ENCODE results near the gene POLE3.
"Not testable (repeated sequence)": the region's sequence is repeated elsewhere in the genome, so short reads cannot be mapped to it uniquely, and the experiment has no call there.

The POLE3 gene, protein sequence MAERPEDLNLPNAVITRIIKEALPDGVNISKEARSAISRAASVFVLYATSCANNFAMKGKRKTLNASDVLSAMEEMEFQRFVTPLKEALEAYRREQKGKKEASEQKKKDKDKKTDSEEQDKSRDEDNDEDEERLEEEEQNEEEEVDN

GRCh38 chr9:113410207-113410864 is at the start of gene POLE3, which contains the start of gene C9orf43:
Gene POLE3 (minus strand): TSS chr9:113410675. CDS start chr9:113410293, 382 bp downstream.
Gene C9orf43 (plus strand): TSS chr9:113410747. CDS start chr9:113413494, 2,747 bp downstream.
- FAIRE-seq: peak; percentile 38

GRCh38 chr9:113456235-113456634 is 45.8 kb upstream of the POLE3 start:
- DNase-seq (ENCODE audit: low spot score) (peak; percentile 11), FAIRE-seq (no peak)

More at GRCh38 chr9:113410207-113410864, at the start of gene POLE3, which contains the start of gene C9orf43:
- peak; percentile 90 for DNase-seq (ENCODE audit: low spot score)

DNA sequence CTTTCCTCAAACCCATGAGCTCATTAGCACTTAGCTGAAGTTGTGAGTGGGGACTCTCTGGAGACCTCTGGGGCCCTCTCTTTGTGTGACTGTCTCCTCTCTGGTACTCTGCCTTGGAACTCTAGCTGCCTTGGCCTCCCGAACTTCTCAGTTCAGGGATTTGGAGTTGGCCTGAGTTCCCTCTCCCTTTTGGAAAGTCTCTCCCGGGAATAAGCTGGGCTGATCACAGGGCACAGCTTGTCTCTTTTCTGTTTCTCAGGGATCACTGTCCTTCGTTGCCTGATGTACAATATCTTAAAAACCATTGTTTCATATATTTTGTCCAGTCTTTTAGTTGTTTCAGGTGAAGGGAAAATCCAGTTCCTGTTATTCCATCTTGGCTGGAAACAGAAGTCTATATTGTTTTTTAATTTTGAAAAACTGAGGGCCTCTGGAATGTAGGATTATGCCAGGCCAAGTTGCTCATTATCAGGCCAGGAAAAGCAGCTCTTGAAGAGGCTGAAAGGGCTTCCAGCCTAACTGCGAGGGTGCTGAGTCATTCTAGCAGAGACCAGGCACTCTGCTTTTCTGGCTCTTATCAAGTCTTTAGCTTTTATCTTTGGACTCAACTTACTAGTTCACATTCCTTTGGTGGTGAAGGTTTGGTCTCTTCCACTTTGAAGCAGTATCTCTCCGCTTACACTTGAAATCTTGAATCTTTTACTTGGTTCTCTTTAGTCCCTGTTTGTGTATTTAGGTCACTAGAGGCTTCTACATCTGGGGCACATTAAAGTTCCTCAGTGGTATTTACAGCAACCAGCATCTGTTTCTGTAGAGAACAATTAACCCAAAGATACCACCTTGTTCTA is 44.7 kb upstream of the POLE3 start:
- DNase-seq (ENCODE audit: low spot score) (peak; percentile 70), FAIRE-seq (peak; percentile 81)

- DNase-seq (ENCODE audit: low spot score): no peak
- FAIRE-seq: no peak
Observed at GRCh38 chr9:113452113-113452605, 41.7 kb upstream of the POLE3 start.

DNA sequence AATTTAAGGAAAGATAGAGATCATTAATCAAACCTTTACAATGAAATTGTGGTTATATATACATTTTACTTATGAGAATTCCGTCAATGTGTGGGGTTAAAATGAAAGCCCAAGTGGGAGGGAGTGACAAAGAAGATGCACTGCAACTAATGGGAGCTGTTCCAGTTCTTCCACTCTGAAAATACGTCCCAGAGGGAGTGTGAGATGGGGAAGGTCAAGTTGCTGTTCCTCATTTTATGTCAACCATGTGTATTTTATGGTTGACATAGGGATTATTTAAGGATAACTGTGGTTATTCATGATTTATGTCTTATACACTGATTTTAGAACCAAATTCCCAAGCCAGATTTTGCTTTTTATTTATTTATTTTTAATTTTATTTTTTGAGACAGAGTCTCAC is 38.9 kb upstream of the POLE3 start:
- FAIRE-seq (no peak), DNase-seq (ENCODE audit: low spot score) (no peak)

GRCh38 chr9:113446323-113446740 is 35.9 kb upstream of the POLE3 start:
- peak; percentile 62 for DNase-seq (ENCODE audit: low spot score)

DNA sequence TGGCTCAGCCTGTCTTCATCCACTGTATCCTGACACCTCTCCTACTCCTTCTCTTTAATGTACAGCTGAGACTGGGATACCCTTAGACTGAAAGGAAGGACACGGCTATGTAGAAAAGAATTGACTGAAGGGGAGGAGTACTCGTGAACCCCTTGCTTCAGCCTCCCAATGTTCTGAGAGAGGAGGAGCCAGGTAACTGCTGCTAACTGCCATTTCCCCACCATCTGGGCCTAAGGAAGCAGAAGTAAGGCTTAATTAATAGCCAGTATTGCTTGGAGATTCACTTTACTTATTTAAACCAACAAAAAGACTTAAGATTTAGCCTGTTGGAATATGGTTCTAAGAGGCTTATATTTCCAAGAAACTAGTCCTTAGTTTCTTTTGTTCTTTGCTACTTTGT is 34.3 kb upstream of the POLE3 start:
- no peak for DNase-seq (ENCODE audit: low spot score)
- no peak for FAIRE-seq

More at GRCh38 chr9:113446323-113446740, 35.9 kb upstream of the POLE3 start:
- FAIRE-seq: peak; percentile 82

DNA sequence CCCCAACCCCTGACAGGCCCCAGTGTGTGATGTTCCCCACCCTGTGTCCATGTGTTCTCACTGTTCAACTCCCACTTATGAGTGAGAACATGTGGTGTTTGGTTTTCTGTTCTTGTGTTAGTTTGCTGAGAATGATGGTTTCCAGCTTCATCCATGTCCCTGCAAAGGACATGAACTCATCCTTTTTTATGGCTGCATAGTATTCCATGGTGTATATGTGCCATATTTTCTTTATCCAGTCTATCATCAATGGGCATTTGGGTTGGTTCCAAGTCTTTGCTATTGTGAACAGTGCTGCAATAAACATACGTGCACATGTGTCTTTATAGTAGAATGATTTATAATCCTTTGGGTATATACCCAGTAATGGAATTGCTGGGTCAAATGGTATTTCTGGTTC is 27.2 kb upstream of the POLE3 start:
- not testable (repeated sequence) for FAIRE-seq; DNase-seq (ENCODE audit: low spot score)

DNA sequence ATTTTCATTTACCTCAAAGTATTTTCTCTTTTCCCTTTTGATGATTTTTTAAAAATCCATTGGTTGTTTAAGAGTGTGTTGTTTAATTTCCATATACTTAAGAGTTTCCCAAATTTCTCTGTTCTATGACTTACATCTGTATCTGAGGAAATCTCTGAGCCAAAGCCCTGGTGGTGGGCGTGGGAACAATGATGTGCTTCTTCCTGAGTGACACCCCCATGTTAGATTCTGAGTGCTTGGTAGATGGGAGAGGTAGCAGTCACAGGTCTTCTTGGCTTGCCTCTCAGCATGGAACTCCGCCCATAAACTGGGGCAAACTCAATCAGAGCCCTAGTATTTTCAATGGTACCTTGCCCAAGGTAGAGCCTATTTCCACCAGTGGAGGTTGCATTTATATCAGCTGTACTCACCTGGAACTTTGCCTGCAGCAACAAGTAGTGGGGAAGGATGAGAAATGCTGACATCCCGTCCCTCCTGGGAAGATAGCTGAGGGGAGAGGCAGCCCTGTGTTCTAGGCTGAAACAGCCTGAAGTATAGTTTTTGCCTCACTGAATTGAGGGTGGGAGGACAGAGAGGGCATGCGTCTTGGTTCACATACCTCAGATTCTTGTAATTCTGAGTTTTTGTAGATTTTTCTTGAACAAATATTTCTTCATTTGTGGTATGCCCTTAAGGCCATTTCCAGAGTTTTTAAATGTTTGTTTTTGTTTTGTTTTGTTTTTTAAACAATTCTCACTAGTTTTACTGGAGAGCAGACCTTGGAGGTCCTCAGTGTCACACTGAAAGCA is 26.4 kb upstream of the POLE3 start:
- DNase-seq (ENCODE audit: low spot score) (no peak), FAIRE-seq (no peak)

GRCh38 chr9:113431191-113431590 is 20.7 kb upstream of the POLE3 start:
- FAIRE-seq: no peak
- DNase-seq (ENCODE audit: low spot score): no peak

GRCh38 chr9:113428062-113428615 is 17.7 kb upstream of the POLE3 start:
- no peak for DNase-seq (ENCODE audit: low spot score)
- no peak for FAIRE-seq

GRCh38 chr9:113427629-113428028 is 17.2 kb upstream of the POLE3 start:
- no peak for DNase-seq (ENCODE audit: low spot score)
- FAIRE-seq: no peak

DNA sequence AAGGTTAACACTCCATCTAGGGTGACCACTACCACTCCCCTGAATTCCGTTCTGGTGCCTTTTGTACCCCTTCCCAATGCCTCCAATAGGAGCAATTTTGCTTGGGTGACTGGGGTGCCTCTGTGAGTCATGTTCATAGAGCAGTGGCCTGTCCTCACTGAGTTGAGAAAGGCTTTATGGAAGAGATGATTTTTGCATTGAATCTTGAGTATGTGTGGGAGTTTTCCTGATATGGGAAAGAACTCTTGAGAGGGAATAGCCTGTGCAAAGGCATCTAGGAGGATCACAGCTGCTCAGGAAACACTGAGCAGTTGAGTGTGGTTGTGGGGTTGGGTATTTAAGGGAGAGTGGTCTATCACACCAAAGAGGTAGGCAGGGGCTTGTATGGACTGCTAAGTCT is 16.2 kb upstream of the POLE3 start:
- no peak for FAIRE-seq
- no peak for DNase-seq (ENCODE audit: low spot score)

DNA sequence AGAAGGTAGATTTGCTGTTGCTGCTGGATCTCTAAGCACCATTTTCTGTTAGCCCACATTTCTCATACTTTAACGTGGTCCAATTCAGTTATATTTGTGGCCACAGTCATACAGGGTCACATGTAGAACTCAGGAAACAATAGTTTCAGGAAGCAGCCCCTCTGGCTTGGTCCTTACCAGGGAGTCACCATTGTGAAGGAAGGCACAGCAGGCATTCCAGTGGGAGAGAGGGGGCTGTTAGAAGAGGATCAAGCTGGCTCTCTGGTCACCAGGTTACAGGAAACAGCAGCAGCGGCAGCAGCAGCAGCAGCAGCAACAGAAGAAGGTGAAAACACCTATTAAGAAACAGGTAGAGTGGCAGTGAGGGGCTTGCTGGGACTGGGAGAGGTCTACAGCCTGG is 14.6 kb upstream of the POLE3 start:
- FAIRE-seq (no peak), DNase-seq (ENCODE audit: low spot score) (no peak)

- FAIRE-seq (no peak), DNase-seq (ENCODE audit: low spot score) (no peak)
Observed at GRCh38 chr9:113421726-113422125, 11.3 kb upstream of the POLE3 start.

DNA sequence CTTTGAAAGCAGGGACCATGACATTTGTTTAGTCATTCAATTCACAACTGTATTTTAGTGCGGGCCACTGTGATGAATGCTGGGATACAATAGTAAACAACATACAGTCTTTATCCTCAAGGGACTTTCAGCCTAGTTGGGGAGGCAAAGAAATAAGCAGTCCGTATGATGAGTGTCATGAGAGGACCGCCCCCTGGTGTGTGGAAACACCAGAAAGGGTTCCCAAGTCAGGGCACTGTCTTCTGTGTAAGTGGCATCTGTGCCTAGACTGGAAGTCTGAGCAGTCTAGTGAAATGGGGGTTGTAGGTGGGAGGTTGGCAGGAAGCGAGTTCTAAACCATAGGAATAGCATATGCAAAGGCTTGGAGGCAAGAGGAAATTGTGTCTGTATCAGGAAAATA is 6.9 kb upstream of the POLE3 start:
- DNase-seq (ENCODE audit: low spot score) (no peak), FAIRE-seq (no peak)

- no peak for FAIRE-seq
Observed at GRCh38 chr9:113416149-113416721, 5.8 kb upstream of the POLE3 start.

DNA sequence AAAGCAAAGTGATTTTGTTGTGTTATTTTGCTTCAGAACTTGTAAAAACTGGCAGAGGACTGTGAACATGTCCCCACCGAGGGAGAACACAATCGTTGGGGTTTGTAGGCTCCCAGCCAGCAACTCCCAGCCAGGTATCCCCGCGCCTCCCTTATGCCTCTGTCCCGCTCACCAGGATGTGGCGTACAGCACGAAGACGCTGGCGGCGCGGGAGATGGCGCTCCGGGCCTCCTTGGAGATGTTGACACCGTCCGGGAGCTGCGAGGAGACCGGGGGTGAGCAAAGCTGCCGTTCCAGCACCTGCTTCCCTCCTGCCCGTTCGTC is 630 bp downstream of the POLE3 start:
- FAIRE-seq: no peak
- peak; percentile 13 for DNase-seq (ENCODE audit: low spot score)

More at GRCh38 chr9:113416149-113416721, 5.8 kb upstream of the POLE3 start:
- no peak for DNase-seq (ENCODE audit: low spot score)

DNA sequence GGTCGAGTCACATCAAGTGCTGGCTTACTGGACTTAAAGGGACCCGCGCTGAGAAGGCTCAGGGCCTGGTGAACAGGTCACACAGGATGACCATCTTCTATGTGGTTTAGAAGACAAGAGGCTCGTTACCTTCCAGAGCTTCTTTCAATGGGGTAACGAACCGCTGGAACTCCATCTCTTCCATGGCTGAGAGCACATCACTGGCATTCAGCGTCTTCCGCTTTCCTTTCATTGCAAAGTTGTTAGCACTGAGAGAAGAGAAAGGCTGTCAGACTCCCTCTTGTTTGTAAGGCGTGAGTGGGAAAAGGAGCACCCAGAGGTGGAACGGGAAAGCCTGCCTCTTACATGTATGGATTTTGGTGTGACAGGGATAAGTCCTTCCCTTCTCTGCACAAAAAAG is 994 bp downstream of the POLE3 start:
- FAIRE-seq (no peak), DNase-seq (ENCODE audit: low spot score) (no peak)

DNA sequence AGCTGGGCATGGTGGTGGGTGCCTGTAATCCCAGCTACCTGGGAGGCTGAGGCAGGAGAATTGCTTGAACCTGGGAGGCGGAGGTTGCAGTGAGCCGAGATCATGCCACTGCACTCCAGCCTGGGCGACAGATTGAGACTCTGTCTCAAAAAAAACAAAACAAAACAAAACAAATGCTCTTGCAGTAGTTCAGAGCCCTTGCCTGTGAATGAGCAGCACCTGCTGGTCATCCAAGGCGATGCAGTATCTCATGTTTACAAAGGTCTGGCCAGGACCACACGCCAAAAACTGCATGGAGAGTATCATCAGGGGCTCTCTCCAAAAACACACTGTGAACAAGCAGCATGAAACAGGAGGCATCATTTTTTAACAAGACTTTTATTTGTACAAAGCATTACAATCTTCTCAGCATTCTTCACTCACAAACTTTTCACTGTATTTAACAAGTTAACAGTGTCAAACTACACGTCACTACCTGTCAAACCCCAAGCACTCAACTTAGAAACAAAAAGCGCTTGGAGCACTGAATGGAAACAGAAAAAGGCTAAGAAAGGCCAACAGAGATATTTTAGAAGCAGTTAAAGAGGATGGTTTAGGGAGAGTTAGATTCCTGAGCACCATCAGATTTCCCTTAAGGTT is 3.5 kb downstream of the POLE3 start:
- DNase-seq (ENCODE audit: low spot score): peak; percentile 36
- not testable (repeated sequence) for FAIRE-seq

Measured in RCC 7860 (cell line).